Gastrocnemius medialis (tissue), 4 donors: Measurements from ENCODE around the gene PGAP1.

Source experiments
- POLR2A ChIP-seq, 2 donors: fragments of 450-650 bp; IDR thresholded peaks; one replicate each; pipeline ENCODE4 v1.6.1; 2017; ENCODE audit warnings: antibody characterized with exemption in 2 of 2, mild to moderate bottlenecking in 2 of 2, moderate library complexity in 2 of 2
- TF ChIP-seq, protein P1 (sequence below), 5 experiments: fragments of 450-650 bp in 3 of 5; fragments of 200-600 bp in 2 of 5; sonication (generic) in 2 of 5; IDR thresholded peaks in 4 of 5; conservative IDR thresholded peaks in 1 of 5; 1 replicate in 4 of 5; 2 replicates in 1 of 5; pipeline ENCODE4 v1.5.1; 2016 to 2019; ENCODE audit warnings: antibody characterized with exemption in 5 of 5, mild to moderate bottlenecking in 3 of 5, moderate library complexity in 3 of 5

DNA sequence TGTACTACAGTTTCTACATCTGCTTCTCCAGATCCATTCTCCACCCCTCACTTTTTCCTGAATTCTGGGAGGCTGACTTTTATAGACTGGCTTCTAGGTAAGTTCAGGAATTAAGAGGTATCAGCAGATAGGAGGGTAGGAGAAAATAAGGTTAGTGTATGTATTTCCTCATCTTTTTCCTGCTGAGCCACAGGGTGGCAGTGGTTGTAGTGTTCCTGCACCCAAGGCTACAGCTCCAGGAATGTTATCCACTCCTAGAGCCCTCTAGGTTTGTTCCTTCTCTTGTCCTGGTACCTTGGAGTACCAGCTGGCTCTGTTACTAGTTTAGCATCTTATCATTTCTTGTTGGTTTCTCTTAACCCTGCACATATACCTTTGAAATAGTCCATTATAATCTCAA is 76.6 kb downstream of the PGAP1 start:
- TF ChIP-seq, protein P1, sequence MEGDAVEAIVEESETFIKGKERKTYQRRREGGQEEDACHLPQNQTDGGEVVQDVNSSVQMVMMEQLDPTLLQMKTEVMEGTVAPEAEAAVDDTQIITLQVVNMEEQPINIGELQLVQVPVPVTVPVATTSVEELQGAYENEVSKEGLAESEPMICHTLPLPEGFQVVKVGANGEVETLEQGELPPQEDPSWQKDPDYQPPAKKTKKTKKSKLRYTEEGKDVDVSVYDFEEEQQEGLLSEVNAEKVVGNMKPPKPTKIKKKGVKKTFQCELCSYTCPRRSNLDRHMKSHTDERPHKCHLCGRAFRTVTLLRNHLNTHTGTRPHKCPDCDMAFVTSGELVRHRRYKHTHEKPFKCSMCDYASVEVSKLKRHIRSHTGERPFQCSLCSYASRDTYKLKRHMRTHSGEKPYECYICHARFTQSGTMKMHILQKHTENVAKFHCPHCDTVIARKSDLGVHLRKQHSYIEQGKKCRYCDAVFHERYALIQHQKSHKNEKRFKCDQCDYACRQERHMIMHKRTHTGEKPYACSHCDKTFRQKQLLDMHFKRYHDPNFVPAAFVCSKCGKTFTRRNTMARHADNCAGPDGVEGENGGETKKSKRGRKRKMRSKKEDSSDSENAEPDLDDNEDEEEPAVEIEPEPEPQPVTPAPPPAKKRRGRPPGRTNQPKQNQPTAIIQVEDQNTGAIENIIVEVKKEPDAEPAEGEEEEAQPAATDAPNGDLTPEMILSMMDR (IDR thresholded peaks at IDR 0.05 in 4 of 5, conservative IDR thresholded peaks at IDR 0.05 in 1 of 5) = no peak
- no peak for TF ChIP-seq POLR2A (IDR thresholded peaks at IDR 0.05)
